Smooth muscle cell (in vitro differentiated cells): ENCODE measurements around the gene INHBB. TPM values are rescaled to one million over a fixed set of nuclear protein-coding genes. Genes with fewer than 3 reads are reported as not detected.

ENCODE experiments used
- DNase-seq: peaks from one replicate; lab custom pipeline; 2025; ENCODE audit not compliant: unreplicated experiment; lab: John Stamatoyannopoulos, UW
- H2AFZ ChIP-seq: fragments of 200-600 bp; sonication (generic); 2 replicates; pipeline ENCODE4 v1.6.0; 2016; ENCODE audit warnings: antibody characterized with exemption, low read depth, mild to moderate bottlenecking
- H3F3A ChIP-seq: fragments of 200-600 bp; sonication (generic); 2 replicates; pipeline ENCODE4 v1.6.0; 2017; ENCODE audit warnings: antibody characterized with exemption, low read depth
- H3K27ac ChIP-seq: fragments of 200-600 bp; sonication (generic); 2 replicates; pipeline ENCODE4 v1.5.1; 2016; ENCODE audit warnings: low read depth, mild to moderate bottlenecking
- H3K27me3 ChIP-seq: fragments of 200-600 bp; sonication (generic); 2 replicates; pipeline ENCODE4 v1.6.1; 2016; ENCODE audit warnings: low read depth, mild to moderate bottlenecking
- H3K36me3 ChIP-seq: fragments of 200-600 bp; sonication (generic); 2 replicates; pipeline ENCODE4 v1.5.1; 2016; ENCODE audit warnings: low read depth
- H3K4me1 ChIP-seq: fragments of 200-600 bp; sonication (generic); 2 replicates; pipeline ENCODE4 v1.5.1; 2016; ENCODE audit warnings: low read depth
- H3K4me2 ChIP-seq: fragments of 200-600 bp; sonication (generic); 2 replicates; pipeline ENCODE4 v1.6.0; 2016; ENCODE audit warnings: mild to moderate bottlenecking
- H3K4me3 ChIP-seq: fragments of 200-600 bp; sonication (generic); 2 replicates; pipeline ENCODE4 v1.5.1; 2016; ENCODE audit warnings: mild to moderate bottlenecking
- H3K79me2 ChIP-seq: fragments of 200-600 bp; sonication (generic); 2 replicates; pipeline ENCODE4 v1.6.0; 2016; ENCODE audit warnings: low read depth, mild to moderate bottlenecking
- H3K9ac ChIP-seq: fragments of 200-600 bp; sonication (generic); 2 replicates; pipeline ENCODE4 v1.6.0; 2016; ENCODE audit warnings: low read depth
- H3K9me3 ChIP-seq: fragments of 200-600 bp; sonication (generic); replicated peaks from 2 replicates; pipeline ENCODE4 v1.5.1; 2016; ENCODE audit warnings: low read depth
- H4K20me1 ChIP-seq: fragments of 200-600 bp; sonication (generic); 2 replicates; pipeline ENCODE4 v1.6.0; 2016; ENCODE audit warnings: low read depth
- WGBS: methylation state at CpG from one replicate; pipeline ENCODE4 v1.1.7; 2016; ENCODE audit warnings: low lambda C conversion rate; 5-methylcytosine and 5-hydroxymethylcytosine counted together
- polyA plus RNA-seq: library from polyadenylated mRNA; unstranded; fragments of >200 nt; fragmentation: Nextera tagmentation; extraction: Ambion mirVana; gene quantifications from 2 replicates; pipeline ENCODE4 v1.2.1, GENCODE V29; 2016
- total RNA-seq: library from RNA; depleted of rRNA; stranded (reverse); fragments of >200 nt; gene quantifications from 2 replicates; pipeline ENCODE4 v1.2.3, GENCODE V29; 2014
- TF ChIP-seq, protein P1 (sequence below): fragments of 200-600 bp; sonication (generic); IDR thresholded peaks from 2 replicates; pipeline ENCODE4 v1.5.1; 2017; ENCODE audit warnings: borderline replicate concordance, mild to moderate bottlenecking, antibody characterized with exemption; ENCODE audit not compliant: insufficient read depth, poor library complexity, severe bottlenecking

INHBB gene
- total and polyA plus RNA-seq, 2 experiments from 2014 or later, result 0.06 to 0.09 TPM

DNA sequence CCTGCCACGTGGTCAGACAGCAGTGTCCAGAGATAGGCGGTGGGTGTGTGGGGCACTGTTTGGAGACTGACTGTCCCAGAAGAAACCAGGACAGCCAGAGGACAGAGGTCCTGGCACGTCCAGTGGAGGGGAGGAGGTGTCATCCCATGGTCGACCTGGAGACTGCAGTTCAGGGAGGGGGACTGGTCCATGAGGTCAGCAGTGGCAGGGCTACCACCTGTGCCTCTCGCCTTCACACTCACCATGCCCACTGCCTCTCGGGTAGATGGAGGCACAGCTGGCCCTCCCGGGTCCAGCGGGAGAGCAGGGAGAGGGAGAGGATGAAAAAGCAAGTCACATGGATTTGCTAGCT, 53.9 kb downstream of the INHBB start:
- Histone ChIP-seq H3F3A (no peaks in the 10 kb centered on the region), H3K27me3 (peaks cover 8% of the 10 kb centered on the region), H3K9me3 (no peaks in the 10 kb centered on the region), H3K27ac (no peak overlapping the region), H4K20me1 (no peaks in the 10 kb centered on the region), H3K4me2 (no peak overlapping the region), H3K79me2 (no peaks in the 10 kb centered on the region), H3K4me1 (no peaks in the 10 kb centered on the region), H3K9ac (no peak overlapping the region), H3K4me3 (no peak overlapping the region), H2AFZ (no peak overlapping the region), H3K36me3 (no peaks in the 10 kb centered on the region)
- TF ChIP-seq, protein P1, sequence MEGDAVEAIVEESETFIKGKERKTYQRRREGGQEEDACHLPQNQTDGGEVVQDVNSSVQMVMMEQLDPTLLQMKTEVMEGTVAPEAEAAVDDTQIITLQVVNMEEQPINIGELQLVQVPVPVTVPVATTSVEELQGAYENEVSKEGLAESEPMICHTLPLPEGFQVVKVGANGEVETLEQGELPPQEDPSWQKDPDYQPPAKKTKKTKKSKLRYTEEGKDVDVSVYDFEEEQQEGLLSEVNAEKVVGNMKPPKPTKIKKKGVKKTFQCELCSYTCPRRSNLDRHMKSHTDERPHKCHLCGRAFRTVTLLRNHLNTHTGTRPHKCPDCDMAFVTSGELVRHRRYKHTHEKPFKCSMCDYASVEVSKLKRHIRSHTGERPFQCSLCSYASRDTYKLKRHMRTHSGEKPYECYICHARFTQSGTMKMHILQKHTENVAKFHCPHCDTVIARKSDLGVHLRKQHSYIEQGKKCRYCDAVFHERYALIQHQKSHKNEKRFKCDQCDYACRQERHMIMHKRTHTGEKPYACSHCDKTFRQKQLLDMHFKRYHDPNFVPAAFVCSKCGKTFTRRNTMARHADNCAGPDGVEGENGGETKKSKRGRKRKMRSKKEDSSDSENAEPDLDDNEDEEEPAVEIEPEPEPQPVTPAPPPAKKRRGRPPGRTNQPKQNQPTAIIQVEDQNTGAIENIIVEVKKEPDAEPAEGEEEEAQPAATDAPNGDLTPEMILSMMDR, result no peak
- no peak for DNase-seq
- 81% methylated on average over 8 of the region's 8 CpGs for WGBS

DNA sequence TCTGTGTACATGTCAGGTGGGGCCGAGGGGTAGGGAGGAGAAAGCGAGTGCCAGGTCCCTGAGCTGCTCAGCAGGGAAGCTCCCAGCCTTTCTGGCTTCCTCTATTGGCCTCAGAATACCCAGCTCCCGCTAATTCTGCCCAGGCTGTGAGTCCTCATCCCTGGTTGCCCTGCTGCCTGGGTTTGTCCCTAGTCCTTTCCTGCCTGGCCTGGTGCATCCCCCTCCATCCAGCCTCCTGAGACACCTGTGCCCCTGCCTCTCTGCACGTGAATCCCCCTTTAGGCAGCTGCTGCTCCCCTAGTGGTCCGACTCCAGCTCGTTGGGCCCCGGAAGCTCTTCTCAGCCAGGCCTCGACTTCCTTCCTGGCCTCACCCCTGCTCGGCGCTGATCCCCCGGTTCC, 54.6 kb downstream of the INHBB start:
- Histone ChIP-seq H3F3A (no peaks in the 10 kb centered on the region), H3K36me3 (no peaks in the 10 kb centered on the region), H3K4me3 (no peak overlapping the region), H3K79me2 (no peaks in the 10 kb centered on the region), H3K9me3 (no peaks in the 10 kb centered on the region), H2AFZ (no peak overlapping the region), H3K4me2 (no peak overlapping the region), H3K9ac (no peak overlapping the region), H3K27ac (no peak overlapping the region), H3K27me3 (peaks cover 8% of the 10 kb centered on the region), H4K20me1 (no peaks in the 10 kb centered on the region), H3K4me1 (no peaks in the 10 kb centered on the region)
- 85% methylated on average over 11 of the region's 11 CpGs for WGBS
- TF ChIP-seq, protein P1, result no peak
- DNase-seq, result no peak

Other genes with a start within 250 kb of the INHBB start
- gene TMEM185B, start 122.7 kb upstream of the INHBB start, total RNA-seq, result 18.7 and 27.8 TPM in 2 replicates
- gene TMEM185B, start 122.7 kb upstream of the INHBB start, polyA plus RNA-seq, result 18.2 and 18.7 TPM in 2 replicates
- 72.1 and 73.4 TPM in 2 replicates for gene RALB, start 93.3 kb upstream of the INHBB start, total RNA-seq
- gene RALB, start 93.3 kb upstream of the INHBB start, polyA plus RNA-seq, result 69.9 and 71.3 TPM in 2 replicates